ENCODE measurements around the gene SORBS1. TPM values are rescaled to one million over a fixed set of nuclear protein-coding genes. Genes with fewer than 3 reads are reported as not detected.

SORBS1 gene
- total RNA-seq, 1 donor from 2014 or later: 1.1 TPM

DNA sequence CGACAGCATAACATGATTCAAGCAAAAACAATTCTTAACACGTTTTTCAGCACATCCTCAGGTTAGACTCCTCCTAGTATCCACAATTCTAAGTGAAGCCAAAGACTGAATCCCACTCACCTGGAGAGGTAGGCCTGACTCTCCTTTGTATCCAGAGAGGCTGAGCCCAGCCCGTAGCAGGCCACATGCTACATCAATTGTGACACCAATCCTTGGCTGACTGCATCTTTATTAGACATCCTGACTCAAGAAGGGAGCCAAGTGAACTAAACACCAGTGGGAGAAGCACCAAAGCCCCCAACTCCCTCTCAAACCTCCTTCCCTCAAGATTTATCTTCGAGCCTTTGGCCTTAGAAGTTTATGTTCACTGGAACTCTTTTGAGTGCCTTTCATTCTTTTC, 144.9 kb downstream of the SORBS1 start:
- intact Hi-C loops (cut with micrococcal nuclease): no loop called here

DNA sequence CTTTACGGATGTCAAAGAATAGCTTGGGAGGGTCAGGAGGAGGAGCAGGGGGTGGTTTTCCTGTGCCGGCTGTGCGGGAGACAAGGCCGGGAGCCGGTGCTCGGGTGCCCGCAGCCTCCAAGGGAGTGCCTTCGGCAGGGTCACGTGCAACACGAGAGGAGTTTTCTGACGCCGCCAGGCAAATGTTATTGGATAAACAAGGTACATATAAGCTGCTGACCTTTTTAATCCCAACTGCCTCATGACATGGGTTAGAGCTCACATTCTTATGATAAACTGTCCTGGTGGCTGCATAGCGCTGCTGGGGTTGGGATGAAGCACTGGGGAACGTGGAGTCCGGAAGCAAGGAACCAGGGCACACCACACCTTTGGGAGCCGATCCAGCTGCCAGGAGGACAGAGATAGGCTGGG, 145.5 kb downstream of the SORBS1 start:
- intact Hi-C loops (cut with micrococcal nuclease): no loop called here

DNA sequence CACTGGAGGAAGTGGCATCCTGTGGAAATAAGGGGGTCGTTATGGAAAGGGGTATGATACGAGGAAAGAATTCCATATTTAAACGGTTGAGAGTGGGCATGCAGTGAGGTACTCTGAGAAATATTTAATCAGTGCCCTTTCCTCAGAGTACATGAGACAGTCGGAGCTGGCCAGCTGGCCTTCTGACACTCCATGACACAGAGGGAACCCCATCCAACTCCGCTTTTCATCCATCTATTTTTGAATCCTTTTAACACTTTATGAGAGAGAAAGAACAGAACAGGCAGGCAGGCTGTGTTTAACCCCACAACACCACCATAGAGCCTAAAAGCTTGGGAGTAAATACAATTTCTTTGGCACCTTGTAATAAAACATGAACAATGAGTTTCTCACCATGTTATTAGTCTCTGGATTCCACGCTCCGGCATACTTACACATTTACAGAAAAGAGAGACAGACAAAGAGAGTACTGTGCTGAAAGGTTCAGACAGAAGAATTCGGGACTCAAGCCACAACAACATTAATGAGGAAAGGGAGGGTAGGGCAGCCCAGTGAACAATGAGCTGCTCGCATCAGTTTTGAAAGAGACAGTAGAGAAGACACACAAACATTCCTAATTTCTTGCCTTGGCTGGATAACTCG, 146.2 kb downstream of the SORBS1 start:
- intact Hi-C loops (cut with micrococcal nuclease): no loop called here

DNA sequence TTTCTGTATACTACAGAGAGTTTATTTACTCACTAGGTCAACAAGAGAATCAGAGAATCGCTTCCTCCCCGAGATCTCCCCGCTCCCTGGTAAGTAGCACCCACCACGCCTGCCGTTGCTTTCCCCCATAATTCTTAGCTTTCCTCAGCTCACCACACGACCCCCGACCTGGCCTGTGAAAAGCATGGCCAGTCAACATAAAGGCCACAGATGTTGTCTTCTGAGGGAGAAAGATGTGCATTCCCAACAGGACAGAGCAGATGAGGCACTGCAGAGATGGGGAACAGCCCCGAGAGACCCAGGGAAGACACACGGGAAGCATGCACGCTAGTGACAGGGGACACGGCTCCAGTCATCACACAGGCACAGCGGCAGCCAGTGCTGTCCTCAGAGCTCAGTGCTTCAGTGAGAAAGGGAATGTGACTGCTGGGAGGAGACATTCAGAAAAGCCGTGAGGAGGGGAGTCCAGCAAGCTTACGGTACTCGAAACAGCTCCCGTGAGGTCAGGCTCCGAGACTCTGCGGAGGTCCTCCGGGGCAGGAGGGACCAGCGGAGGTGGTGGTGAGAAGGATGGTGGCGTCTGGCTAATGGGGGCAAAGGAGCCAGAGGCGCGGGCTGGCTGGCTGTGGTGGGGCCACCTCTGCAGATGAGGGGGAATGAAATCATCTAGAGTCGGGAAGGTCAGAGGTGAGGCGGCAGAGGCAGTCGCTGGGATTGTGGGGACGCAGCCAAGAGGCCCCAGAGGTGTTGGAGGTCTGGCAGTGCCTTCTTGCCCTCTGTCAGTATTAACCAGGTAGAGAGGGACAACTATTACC, 146.9 kb downstream of the SORBS1 start:
- intact Hi-C loops (cut with micrococcal nuclease): no loop called here

DNA sequence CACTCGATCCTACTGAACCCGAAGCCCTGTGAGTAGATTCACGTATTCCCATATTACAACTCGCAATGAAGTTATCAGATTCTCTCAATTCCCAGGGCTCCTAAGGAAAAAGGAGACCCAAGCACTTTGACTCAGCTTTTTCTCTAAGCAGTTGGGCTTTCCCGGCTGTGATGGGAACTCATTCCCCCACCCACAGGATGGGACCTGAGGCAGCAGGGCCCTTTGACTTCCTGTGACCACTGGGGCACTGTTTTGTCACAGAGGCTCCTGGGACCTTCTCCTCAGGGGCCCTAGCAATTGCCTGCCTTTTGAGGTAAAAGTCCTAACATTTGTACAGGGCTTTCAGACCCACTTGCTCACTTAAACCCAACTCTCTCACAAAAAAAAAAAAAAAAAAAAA, 147.6 kb downstream of the SORBS1 start:
- intact Hi-C loops (cut with micrococcal nuclease): no loop called here

DNA sequence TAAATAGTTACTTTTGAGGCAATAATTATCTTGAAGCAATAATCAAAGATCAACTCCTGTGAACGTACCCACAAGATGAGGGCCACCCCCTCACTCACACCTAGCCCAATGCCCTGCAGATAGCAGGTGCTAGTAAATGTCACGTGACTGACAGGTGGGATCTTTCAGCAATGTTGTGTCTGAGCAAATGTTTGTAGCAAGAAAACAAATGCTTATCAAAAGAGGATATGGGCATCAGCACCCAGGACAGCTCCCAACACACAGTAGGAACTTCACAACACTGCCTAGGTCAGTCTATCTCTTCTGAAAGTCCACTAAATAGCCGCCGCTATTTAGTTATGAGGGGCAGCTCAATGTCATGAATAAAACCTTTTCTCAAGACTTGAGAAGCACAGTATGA, 149.5 kb downstream of the SORBS1 start:
- intact Hi-C loops (cut with micrococcal nuclease): no loop called here

DNA sequence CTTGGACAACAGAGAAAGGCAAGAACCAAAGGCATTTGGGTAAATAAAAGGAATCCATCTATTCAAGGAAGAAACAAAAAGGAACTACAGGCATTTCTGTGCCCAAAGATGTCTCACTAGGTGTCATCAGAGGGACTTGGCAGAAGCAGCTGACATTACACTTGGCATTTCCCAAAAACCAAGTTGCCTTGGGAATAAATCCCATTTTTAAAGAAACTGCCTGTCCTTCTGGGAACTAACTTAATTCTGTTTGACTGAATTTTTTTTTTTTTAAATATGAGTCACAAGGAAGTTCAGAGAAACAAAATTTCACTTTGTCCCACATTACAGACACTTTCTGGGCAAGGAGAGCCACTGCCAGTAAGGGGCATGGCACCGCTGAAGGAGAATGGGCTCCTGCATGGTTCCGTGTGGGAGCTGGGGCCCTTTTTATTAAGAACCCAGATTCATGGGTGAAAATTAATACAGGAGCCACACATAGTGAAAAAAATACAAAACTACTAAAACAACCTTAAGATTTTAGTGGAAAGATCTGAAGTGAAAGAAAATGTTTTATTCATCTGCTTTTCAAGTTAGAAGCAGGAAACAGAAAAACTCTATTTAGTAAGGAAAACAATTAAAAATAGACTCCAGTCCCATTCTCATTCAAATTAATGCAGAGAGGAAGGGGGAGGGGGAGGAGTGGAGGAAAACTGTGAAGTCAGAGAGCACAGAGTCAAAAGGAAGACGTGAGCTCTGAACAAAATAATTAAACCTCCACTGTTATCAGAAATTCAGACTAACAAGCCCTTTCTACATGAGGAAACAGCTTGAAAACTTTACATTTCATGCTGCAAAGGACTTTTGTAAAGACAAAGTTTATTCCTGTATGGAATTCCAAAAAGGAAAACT, 151.9 kb downstream of the SORBS1 start:
- intact Hi-C loops (cut with micrococcal nuclease): no loop called here

DNA sequence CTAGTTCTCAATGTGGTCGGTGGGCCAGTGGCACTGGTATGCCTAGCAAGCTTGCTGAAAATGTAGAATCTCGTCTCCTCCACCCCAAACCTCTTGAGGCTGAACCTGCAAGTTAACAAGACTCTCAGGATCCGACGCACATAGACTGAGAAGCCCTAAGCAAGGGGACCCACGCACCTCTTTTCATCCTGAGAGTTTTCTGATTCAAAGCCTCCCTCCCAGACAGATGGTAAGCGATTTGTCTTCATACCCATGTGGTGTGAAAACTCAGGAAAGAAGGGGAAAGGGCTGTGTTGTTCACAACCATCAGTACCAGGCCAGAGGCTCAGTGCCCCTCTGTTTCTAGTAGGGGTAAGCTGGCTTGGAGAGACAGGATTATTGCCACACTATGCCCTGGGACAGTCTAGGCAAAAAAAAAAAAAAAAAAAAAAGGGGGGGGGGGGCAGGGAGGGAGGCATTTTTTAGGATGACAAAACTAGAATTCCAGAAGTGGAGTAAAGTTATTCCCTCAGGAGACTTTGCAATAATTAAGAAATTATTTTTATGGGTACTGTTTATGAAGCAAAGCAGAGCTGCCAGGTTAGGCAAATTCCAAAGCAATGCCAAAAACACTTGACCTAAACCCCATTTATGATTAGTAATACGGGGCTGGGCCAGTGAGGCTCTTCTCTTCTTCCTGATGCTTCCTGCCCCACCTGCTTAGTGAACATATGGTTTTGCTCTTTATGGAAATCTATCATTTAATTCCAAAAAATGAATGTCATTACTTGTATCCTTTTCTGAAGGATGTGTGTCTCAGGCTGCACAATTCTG, 152.8 kb downstream of the SORBS1 start:
- intact Hi-C loops (cut with micrococcal nuclease): no loop called here

DNA sequence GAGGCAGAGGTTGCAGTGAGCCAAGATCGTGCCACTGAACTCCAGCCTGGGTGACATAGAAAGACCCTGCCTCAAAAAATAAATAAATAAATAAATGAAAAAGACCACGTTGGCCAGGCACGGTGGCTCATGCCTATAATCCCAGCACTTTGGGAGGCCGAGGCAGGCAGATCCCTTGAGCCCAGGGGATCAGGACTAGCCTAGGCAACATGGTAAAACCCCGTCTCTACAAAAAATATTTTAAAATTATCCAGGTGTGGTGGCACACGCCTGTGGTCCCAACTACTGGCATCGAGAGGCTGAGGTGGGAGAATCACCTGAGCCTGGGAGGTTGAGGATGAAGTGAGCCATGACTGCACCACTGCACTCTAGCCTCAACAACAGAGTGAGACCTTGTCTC, 153.6 kb downstream of the SORBS1 start:
- intact Hi-C loops (cut with micrococcal nuclease): no loop called here

DNA sequence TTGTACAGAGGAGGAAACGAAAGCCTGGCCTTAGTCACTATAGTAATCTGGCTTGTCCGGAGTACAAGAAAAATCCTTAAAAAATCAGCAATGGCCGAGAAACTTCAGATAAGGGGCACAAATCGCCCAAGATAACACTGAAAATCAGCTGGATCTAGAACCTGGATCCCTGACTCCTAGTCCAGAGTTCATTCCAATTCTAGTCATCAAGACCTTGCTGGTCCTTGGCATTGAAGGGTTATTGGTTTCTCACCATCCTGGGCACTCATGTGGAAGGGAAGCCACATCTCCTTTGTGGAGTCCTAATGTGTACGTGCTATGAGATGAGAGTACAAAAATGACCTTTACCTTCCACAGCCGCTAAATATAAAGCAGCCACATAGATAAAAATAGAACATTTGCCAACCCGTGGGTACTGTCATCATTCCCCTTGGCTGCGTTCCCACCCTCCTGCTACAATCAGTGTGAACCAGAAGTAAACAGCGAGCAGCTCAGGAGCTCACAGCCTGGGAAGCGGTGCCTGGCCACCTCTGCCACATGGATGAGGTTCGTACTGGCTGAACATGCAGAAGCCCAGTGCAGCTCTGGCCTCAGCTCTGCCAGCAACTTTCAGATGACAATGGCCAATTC, 154.4 kb downstream of the SORBS1 start:
- intact Hi-C loops (cut with micrococcal nuclease): no loop called here

DNA sequence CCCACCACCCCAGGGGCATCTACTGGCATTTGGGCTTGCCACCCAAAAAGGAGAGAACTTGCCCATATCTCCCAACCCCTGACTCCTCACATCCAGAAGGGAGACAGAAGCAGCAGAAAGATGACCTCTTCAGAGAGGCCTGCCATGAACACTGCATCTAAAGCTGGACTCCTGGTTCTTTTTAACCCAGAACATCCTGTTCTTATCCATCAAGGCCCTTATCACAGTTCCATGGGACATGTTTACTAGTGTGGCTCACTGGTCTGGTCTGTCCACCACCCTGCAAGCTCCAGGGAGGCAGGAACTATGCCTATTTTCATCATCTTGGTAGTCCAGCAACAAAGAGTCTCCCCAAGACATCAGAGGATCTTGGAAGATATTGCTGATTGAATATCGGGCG, 155.5 kb downstream of the SORBS1 start:
- intact Hi-C loops (cut with micrococcal nuclease): no loop called here

DNA sequence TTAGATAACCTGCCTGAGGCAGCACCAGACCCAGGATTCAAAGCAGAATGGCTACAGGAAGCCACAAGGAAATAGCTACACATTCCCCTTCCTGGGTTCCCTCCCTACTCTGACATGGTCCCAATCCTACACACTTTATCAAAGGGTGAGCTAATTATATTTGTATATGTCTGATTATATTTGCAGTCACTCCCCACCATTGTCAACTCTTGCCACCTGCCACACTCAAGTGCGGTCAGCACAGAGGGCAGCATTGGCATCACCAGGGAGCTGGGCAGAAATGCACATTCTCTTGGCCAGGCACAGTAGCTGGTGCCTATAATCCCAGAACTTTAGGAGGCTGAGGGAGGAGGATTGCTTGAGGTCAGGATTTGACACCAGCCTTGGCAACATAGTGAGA, 156.3 kb downstream of the SORBS1 start:
- intact Hi-C loops (cut with micrococcal nuclease): no loop called here

DNA sequence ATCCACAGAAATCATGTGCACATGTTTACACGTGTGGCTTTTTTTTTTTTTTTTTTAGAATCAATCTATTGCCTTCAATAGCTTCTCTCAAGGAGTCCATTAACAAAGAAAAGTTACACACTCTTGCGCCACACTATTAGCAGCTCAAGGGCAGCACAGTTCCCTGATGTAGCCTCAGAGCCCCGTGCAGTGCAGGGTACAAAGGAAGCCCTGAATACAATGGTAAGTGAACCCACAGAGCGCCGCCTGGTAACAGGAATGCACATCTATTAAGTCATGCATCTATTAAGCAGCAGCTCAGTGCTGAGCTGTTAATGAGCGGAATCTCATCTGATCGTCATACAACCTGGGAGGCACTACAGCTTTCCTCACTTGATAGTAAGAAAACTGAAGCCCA, 156.7 kb downstream of the SORBS1 start:
- intact Hi-C loops (cut with micrococcal nuclease): no loop called here

DNA sequence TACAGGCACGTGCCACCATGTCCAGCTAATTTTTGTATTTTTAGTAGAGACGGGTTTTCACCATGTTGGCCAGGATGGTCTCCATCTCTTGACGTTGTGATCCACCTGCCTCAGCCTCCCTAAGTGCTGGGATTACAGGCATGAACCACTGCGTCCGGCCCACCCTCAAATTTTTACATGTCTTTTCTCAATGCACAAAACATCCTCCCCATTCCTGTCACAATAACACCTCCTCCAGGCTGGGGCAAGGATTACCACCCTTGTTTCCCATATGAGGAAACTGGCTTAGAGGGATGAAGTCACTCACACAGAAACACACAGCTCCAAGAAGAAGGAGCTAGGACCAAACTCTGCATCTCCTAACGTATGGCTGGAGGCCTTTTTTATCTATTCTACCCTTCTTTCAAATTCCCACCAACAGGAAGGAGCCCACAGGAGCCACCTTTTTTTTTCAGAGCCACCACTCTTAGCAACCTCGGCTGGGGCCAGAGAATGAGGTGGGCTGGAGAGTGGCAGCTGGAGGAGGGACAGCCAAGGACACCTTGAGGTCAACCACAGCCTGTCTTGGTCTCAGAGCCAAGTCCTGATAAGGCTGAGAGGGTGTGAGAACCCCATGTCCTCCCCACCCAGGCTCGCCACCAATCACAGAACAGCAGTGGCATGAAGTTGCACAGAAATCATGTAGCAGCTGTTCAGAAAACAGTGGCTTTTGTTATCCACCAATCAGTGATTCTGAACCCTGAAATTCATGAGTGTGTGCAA, 157.3 kb downstream of the SORBS1 start:
- intact Hi-C loops (cut with micrococcal nuclease): no loop called here

DNA sequence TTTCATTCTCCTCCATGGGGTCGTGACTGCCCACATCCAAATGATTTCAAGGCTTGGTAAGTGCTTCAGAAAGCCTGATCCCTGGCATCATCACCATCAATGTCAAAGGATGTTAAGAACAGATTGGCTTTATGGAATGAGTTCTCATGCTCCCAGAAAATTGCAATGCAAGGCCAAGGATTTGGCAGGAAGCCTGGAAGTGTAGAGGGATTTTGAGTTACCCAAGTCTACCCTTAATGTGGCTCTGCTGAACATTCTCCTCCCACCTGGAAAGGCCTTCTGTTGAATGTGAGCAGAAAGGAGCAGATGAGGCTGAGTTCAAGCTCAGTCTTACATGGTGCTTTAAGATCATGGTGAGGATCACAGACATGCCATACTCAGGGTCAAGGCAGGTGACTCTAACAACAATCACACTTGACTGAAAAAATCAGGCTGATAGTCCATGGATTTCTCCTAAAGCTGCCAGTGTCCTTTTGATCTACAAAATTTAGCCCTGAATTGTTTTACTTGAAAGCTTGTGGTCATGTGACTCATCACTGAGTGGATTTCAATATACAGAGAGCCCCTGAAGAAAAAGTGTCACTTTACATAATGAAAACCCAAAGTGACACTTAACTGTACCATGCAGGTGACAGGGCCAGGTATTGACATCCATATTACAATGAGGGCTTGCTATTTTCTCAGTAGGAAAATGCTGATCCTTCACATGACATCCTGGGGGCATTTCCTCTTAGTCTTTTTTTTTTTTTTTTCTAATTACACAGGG, 159.3 kb downstream of the SORBS1 start:
- intact Hi-C loops (cut with micrococcal nuclease): no loop called here

DNA sequence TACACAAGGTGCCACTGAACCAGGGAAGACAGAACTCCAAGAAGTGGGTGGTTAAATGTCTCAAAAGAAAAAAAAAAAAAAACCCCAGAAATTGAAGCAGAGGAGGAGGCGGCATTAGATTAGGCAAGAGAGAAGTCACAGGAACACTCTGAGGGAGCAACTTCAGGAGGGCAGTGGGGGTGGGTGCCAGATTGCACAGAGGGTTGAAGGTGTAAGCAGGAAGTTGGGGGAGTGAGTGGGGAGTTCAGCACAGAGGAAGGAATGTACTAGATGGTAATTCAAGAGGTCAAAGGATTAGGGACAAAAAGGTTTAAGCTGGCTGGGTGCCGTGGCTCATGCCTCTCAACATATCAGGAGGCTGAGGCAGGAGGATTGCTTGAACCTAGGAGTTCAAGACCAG, 160.4 kb downstream of the SORBS1 start:
- intact Hi-C loops (cut with micrococcal nuclease): no loop called here

DNA sequence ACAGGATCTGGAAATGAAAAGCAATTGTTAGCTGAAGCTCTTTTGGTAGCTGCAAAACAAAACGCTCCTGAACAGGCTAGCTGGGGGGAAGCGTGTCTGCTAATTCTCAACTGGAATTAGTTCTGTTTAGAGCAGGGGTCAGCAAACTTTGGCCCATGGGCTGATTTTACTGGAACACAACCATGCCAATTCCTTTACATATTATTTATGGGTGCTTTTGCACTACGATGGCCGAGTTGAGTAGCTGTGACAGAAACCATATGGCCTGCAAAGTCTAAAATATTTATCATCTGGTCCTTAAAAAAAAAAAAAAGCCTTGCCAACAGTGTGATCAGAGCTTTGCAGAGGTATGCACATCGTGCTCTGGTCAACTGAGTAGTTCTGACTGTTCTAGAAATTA, 162.0 kb downstream of the SORBS1 start:
- intact Hi-C loops (cut with micrococcal nuclease): no loop called here

DNA sequence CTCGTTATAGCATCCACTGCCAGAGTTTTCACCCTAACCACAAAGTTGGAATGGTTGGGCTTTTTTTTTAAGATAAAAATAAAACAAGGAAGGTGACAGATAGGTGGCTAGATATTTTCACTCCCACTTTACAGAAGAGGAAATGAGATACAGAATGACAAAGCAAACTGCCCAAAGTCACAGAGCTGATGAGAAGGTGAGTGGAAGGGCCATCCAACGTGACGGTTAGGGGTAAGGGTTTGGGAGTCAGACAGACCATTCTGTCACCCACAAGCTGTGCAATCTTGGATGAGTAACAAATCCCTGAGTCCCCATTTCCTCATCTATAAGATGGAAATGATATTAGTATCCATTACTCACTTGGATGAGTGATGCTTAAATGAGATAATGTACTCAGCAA, 163.4 kb downstream of the SORBS1 start:
- intact Hi-C loops (cut with micrococcal nuclease): no loop called here

DNA sequence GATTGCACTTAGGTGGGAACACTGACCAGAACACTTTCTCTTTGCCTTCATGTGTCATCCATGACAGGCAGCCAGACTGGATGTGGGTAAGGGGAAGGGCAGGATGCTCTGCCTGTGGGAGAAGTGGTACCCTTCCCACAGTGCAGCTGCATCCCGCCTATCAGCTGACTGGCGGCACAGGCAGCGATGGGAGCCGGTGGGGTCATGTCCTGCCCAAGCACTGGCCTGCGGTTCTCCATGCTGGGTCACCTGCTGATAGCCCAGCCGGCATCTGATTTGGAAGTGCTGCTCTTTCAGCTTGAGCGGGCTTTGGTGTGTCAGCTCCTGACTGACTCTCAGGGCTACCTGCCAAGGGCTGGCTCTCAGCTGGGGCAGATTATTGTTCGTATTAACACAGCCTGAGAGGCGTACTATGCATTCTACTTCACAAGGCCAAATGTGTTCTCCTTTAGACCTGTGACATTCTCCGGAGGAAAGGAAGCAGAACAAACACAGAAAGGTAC, 165.2 kb downstream of the SORBS1 start:
- intact Hi-C loops (cut with micrococcal nuclease): no loop called here
